Subcutaneous adipose tissue (tissue), 4 donors: ENCODE results near the gene SMURF2. TPM values are rescaled to one million over a fixed set of nuclear protein-coding genes. Genes with fewer than 3 reads are reported as not detected.

Experiments
- total RNA-seq, 4 donors: library from RNA; depleted of rRNA; stranded (reverse); fragments of >200 nt; gene quantifications; one replicate each; pipeline ENCODE4 v1.1.0, GENCODE V29; 2016
- TF ChIP-seq, protein P1 (sequence below): fragments of 450-650 bp; IDR thresholded peaks from one replicate; pipeline ENCODE4 v1.5.1; 2016; ENCODE audit warnings: low read depth, mild to moderate bottlenecking, control low read depth, antibody characterized with exemption, moderate library complexity

Gene SMURF2
- total RNA-seq, 4 donors from 2014 or later: 22.7 to 42.4 (median 27.6) TPM

DNA sequence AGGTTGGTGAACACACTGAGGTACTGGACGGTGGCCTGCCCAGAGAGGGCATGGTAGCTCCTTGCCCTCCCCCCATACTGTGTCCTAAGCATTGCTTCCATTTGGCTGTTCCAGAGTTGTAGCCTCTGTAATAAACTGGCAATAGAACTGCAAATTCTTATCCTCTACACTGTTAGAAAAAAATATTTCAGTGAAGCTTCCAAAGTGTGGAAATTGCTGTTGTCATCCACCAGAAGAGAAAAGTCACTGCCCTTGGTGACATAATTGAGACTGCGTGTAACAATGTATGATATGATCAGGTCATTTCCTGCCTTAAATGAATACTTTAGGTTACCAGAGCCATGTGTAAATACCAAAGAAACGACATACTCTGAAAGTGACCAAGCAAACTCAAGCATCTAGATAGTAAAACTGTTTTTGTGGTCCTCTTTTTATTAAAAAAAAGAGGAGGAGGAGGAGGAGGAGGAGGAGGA, 89.4 kb downstream of the SMURF2 start:
- TF ChIP-seq, protein P1, sequence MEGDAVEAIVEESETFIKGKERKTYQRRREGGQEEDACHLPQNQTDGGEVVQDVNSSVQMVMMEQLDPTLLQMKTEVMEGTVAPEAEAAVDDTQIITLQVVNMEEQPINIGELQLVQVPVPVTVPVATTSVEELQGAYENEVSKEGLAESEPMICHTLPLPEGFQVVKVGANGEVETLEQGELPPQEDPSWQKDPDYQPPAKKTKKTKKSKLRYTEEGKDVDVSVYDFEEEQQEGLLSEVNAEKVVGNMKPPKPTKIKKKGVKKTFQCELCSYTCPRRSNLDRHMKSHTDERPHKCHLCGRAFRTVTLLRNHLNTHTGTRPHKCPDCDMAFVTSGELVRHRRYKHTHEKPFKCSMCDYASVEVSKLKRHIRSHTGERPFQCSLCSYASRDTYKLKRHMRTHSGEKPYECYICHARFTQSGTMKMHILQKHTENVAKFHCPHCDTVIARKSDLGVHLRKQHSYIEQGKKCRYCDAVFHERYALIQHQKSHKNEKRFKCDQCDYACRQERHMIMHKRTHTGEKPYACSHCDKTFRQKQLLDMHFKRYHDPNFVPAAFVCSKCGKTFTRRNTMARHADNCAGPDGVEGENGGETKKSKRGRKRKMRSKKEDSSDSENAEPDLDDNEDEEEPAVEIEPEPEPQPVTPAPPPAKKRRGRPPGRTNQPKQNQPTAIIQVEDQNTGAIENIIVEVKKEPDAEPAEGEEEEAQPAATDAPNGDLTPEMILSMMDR: no peak

DNA sequence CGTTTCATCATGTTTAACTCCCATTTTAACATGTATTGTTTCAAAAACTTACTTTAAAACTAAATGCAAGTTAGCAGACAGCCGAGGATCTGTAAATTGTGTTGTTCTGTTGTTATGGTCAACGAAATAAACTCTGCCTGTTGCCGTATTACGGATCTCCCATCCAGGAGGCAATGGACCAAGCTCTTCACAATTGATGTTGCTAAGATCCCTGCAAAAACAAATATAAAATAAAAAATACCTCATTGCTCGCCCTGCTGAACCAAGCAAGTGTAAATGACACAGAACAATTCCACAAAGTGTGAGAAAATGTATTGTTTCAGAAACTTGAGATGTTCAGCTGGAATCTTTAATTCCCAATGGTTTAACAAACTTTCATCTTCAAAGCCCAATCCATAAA, 90.4 kb downstream of the SMURF2 start:
- TF ChIP-seq, protein P1: no peak

DNA sequence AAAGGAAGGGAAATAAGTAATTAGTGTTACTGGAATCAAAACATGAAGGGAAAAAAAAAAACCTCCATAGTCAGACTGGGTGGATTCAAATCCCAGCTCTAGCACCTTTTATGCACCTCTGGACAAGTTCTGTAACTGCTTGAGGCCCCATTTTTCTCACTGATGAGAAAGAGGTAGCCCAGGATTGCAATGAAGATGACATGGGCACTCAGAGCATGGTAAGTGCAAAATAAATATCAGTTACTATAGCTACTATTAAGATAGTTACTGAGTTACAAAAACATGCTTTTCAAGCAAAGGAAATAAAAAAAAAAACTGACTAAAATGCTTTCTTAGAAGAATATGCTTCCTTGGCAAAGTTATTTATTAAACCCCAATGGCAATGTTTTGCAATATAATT, 96.5 kb downstream of the SMURF2 start:
- TF ChIP-seq, protein P1: no peak

DNA sequence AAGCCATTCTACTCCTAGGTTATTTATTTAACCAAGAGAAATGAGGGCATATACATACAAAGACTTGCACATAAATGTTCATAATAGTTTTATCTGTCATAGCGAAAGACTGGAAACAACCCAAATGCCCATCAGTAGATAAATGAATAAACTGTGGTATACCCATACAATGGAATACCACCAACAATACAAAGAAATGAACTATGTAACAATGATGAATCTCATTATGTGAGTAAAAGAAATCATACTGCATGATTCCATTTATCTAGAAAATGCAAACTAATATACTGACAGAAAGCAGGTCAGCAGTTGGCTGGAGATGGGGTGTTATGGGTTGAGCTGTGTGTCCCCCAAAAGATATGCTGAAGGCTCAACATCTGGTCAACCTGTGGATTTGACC, 98.0 kb downstream of the SMURF2 start:
- TF ChIP-seq, protein P1: no peak

DNA sequence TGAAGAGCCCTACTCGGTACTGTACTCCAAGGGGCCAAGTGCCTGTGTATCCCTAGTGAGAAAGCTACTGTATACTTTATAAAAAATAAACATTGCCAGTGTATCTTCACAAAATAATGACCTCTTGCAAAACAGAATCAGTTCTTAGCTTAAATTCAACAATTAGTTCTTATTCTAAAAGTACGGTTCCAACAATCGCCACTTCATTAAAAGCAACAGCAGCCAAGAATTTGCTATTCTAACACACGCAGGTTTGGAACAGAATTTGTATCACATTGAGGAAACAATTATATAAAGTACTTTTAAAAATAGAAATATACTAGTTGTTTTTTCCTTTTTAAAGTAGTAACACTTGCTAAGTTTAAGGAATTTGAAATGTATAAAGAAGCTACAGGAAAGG, 106.8 kb downstream of the SMURF2 start:
- TF ChIP-seq, protein P1: no peak

DNA sequence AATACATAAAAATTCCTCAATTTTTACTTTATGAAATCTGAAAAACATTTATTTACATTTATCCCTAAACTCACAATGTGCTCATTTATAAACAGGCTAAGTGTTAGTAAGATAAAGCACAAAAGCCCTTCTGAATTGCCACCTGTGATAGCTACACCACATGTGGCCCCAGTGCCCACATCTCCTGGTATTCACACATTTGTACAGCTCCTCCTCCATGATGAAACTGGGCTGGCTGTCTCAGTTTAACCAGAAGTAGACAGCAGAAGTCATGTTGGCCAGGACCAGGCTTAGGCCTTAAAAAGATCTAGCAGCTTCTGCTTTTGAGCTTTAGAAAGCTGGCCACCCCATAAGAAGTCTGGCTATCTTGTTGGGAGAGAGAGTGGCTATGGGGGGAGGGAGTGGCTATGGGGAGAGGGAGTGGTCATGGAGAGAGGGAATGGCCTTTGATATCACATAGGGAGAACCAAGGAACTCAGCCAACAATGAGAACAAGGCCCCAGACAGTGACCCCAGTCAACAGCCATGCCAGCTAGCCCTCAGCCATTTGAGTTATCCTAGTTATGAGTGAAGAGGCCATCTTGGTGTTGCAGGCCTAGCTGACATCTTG, 108.0 kb downstream of the SMURF2 start:
- TF ChIP-seq, protein P1: no peak

DNA sequence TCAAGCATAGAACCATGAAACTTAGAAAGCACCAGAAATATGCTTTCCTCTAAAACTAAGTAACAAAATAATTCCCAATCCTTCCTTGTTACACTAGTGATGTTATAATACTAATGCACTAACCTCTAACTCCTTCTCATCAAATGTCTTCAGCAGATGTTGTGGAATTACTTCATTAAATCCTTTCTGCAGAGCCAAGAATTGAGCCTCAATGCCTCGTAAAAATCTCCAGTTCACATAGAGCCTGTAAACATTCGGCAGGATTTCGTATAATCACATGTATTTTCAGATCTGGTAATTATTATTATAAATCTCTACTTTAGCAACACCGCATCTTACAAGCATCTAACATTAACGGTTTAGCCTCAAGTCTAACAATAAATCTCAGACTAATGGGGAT, 110.6 kb downstream of the SMURF2 start:
- TF ChIP-seq, protein P1: no peak
